OCI-M2 (cell line): ENCODE results near the gene MIA2.
"Not testable (repeated sequence)": the region's sequence is repeated elsewhere in the genome, so short reads cannot be mapped to it uniquely, and the experiment has no call there.

Experiments
- DNase-seq: peaks from one replicate; lab custom pipeline; 2025; ENCODE audit not compliant: unreplicated experiment; lab: John Stamatoyannopoulos, UW

MIA2 gene

DNA sequence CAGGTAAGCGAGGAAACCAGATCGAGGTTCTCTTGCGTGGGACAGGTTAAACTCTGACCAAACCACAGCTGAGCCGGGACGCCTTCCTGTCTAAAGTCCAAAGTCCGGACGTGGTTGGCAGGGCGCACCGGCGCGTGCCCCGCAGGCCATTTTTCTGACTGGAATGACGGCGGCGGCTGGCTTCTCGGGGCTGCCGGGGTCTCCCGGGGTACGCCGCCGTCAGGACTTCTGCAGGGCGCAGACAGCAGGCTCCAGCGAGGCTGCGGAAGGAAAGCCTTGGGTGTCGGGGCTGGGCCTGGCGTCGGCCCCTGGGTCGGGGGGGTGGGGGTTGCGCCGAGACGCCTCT lies 32.8 kb downstream of the MIA2 start:
- DNase-seq, result no peak

DNA sequence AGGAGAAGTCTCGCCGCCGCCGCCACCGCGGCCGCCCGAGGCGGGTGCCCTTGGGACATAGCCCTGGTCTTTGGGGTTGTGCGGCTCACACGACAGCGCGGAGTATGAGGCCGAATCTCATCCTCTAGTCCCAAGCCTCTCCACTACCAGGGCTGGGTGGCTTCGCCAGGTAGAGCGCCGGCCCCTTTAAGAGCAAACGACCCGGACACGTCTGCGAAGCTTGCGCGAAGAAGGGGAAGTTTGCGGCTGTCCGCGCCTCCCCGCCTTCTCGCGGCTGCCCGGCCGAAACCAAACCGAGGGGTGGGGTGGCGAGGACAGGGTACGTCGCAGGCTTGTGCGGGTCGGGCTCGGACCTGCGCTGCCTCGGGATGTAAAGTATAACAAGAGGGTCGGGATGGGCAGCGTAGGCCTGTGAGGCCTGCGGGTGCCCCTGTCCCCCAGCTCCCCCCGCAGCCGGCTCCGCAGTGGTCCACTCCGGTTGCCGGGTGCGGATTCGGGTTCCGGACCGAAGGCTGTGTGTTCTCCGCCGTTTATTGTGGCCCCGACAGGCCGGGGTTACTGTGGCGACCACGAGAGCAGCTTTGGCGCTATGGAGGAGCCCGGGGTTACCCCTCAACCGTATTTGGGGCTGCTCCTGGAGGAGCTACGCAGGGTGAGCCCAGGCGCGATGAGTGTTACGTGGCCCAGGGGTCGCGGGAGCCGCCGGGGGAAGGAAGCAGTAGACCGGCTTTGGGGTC lies 33.3 kb downstream of the MIA2 start:
- DNase-seq, result peak; percentile 65

DNA sequence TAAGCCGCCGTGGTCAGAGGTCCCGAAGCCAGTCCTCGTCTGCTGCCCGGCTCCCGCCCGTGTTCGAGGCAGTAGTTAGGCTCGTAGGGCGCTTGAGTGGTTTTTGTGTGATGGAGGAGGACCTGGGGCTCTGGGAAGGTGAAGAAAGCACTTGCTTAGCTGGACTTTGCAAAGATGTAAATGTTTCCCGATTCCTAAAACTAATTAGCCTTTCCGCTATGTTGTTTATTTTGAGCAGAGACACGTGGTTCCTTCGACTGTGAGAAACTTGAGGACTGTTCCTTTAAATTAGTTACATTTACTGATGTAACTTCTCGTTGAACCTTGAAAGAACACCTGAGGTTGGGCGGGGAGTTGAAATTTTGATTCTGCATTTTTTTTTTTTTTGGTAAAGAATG lies 33.9 kb downstream of the MIA2 start:
- no peak for DNase-seq

DNA sequence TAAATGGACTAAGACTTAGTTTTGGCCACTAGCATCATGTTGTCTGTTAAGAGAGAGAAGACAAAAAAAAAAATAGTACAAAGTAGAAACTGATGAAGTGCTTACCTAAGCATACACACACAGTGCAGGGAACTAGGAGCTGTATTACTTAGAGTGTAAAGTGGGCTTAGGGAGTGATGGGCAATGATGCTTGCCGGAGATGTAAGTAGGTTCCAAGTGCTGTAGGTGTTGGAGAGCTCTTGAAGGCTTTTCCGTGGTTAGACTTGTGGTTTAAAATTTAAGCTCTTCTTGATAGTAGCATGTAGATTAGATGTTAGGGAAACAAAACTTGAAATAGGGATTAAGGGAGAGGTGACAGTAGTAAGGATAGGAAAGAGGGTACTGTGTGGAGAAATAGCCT lies 34.7 kb downstream of the MIA2 start:
- DNase-seq, result no peak

DNA sequence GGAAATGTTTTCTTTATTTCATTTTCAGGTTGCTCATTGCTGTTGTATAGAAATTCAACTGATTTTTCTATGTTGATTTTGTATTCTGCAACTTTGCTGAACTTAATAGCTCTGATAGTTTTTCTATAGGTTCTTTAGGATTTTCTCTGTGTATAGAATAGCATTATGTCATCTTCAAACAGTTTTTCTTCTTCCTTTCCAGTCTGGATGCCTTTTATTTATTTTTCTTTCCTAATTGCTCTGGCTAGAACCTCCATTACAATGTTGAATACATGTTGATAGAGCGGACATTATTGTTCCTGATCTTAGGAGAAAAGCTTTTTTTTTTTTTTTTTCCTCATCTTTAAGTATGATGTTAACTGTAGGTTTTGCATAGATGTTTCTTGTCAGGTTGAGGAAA lies 39.2 kb downstream of the MIA2 start:
- DNase-seq, result no peak

DNA sequence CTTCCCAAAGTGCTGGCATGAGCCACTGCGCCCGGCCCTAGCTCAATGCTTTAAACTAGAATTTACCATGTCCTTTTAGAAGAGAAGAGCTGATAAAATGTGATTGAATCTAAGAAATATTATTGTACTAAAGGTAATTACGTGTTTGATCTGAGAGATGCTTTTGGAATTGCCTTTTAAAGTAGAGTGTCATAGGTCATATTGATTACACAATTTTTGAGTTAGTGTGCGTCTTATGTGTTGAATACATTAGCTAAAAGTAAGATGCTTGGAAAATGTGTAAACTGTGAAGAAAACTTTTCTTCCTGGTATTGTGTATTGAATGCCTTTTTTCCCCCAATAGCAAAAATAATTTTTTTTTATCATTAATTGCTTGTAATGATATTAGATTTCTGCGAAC lies 41.7 kb downstream of the MIA2 start:
- no peak for DNase-seq

DNA sequence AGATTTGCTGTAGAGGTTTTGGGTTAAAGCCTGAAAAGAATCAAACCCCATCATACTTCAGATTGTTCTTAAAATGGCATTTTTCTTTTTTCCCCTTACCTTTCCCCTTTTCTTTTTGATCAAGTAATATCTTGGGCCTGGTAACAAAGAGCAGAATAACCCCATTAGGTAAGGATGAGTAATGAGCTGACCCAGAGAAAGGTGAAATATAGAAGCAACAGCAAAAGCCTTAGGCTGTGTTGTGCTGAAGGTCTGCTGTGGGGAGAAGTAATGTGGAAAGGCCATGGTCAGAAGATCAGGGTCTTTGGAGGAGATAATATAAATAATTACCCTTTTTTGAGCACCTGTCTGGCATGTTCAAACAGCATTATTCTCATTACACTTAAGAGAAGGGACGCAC lies 42.3 kb downstream of the MIA2 start:
- no peak for DNase-seq

DNA sequence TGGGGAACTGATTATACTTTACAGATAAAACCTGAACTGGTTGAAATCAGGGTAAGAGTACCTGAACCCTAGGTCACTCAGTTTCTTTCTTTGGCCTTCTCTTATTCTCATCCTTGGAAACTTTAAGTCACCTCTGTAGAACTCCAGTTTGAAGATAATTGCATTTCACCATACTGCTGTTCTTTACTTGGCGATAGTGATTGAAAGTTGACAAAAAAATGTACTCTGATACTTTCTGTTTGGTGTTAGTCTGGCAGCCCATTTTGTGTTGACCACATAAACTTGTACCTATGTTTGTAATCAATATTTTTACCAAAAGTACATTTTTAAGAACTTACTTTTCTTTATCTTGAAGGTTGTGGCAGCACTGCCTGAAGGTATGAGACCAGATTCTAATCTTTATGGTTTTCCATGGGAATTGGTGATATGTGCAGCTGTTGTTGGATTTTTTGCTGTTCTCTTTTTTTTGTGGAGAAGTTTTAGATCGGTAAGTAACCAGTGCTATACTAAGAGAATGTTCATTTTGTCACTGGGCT lies 42.9 kb downstream of the MIA2 start:
- no peak for DNase-seq

DNA sequence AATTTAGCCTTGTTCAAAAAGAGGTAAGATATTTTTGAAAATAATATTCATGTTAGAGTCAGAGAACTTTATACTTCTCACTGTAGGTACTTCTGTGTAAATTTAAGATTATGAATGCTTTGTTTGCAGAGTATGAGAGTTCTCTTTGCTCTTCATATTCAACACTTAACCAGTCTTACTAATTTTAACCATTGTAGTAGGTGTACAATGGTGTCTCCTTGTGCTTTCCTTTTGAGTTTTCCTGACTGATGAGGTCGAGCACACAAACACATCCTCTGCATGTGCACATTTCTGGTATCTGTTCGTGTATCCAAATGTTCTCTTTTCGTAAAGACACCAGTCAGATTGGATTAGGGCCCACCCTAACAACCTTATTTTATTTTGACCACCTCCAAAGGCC lies 45.8 kb downstream of the MIA2 start:
- no peak for DNase-seq

DNA sequence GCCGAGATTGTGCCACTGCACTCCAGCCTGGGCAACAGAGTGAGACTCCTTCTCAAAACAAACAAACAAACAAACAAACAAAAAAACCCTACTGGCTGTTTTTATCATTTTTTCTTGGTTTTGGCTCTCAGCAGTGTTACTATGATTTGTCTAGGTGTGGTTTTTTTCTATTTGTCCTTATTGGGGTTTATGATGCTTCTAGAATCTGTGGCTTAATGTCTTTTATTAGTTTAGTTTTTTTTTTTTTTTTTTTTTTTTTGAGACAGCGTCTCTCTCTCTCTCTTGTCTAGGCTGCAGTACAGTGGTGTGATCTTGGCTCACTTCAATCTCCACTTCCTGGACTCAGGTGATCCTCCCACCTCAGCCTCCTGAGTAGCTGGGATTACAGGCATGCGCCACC lies 47.0 kb downstream of the MIA2 start:
- not testable (repeated sequence) for DNase-seq

DNA sequence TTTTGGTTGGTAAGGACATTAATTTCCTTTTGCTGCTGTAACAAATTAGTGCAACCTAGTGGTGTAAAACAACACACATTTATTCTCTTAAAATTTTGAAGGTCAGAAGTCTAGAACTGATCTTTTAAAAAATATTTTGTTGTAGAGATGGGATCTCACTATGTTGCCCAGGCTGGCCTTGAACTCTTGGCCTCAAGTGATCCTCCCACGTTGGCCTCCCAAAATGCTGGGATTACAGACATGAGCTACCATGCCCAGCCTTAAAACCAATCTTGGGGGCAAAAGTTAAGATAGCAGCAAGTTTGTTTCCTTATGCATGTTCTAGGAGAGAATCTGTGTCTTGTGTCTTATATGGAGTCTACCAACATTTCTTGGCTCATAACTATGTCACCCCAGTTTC lies 55.8 kb downstream of the MIA2 start:
- no peak for DNase-seq

DNA sequence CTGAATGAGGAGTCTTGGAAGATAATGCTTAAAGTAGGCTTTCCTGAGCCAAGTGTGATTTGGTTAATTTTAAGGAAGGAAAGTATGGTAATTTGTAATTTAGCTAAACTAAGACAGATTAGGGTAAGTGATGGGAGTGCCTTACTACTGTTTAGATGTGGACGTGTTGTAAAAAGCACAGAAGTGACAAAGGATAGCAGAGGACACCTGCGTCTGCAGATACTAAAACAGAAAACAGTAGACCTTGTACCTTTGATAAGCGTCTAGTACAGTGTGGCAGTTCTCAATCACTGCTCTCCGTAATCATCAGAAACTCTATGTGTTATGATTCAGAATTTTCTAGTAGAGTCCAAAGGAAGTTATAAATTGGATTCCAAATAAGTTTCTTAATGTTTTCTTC lies 58.0 kb downstream of the MIA2 start:
- no peak for DNase-seq

DNA sequence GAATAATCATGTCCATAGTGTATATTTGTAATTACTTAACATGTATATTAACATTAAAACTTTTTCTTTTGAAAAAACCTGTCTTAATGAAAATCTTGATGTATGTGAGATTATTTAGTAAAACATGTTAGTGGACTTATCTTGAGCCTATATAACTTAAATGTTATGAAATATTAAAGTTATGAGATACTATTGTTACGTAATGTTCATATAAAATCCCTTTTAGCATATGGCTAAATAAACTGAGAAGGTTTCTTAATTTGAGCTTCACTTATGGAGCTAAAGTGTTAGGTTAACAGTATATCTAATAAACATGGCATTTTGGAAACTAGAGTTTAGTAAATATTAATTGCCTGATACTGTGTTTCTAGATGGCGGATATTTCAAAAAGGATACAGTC lies 59.9 kb downstream of the MIA2 start:
- DNase-seq, result no peak

DNA sequence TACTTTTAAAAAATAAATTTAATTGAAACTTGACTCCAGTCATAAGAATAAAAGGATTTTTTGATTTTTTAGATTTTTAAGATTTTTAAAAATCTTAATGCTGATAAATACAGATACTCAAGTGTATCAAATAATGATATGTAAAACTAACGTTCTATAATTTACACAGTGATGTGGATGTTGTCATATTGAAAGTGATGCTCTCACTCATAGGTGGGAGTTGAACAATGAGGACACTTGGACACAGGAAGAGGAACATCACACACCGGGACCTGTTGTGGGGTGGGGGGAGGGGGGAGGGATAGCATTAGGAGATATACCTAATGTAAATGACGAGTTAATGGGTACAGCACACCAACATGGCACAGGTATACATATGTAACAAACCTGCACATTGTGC lies 66.7 kb downstream of the MIA2 start:
- not testable (repeated sequence) for DNase-seq

DNA sequence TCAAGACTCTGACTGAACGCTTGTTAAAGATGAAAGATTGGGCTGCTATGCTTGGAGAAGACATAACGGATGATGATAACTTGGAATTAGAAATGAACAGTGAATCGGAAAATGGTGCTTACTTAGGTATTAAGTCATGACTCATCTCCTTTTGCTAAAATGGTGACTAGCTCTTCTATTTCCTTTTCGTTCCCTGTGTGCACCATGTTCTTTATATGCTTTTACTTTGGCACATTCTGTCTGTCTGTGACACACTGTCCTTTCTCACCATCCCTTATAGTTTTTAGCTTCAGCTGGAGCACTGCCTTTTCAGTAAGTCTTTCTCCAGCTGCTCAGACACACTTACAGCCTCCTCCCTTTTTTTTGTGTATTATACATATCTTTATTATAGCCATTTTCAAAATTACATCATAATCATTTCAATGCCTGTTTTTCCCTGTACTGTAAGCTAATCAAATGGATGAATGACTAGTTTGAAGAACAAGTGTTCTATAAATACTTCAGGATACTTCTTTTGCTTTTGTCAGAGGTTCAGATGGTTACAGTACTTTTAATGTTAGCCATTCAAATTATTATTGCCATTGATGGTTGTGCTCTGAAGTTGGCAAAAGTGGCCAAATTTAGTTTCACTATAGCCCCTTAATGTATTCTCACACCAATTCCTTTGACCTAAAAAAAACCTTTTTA lies 68.6 kb downstream of the MIA2 start:
- DNase-seq, result no peak

DNA sequence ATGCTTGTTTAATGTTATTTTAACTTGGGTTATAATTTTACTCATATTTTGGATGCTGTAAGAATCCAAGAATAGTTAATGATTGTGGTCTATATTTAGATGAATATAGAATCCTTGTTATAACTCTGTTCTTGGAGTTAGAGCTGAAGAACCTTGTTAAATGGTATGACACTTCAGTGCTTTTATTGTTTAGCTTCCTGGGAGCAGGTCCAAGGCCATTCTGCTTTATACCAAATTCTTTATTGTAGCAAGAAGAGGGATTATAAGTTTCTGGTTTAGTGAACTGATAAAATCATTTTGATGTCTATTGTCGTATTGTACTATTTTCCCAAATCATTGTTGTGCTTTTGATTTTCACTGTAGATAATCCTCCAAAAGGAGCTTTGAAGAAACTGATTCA lies 69.4 kb downstream of the MIA2 start:
- no peak for DNase-seq

DNA sequence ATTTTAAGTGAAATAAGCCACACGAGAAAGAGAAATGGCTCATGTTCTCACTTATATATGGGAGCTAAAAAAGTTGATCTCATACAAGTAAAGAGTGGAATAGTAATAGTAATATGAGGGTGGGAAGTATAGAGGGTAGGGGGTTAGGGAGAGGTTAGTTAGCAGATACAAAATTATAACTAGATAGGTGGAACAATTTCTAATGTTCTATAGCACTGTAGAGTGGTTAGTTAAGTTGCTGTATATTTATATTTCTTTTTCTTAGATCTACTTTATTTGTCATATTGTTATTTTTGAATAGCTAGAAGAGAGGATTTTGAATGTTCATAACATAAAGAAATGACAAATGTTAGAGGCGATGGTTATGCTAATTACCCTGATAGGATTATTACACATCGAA lies 74.1 kb downstream of the MIA2 start:
- no peak for DNase-seq

DNA sequence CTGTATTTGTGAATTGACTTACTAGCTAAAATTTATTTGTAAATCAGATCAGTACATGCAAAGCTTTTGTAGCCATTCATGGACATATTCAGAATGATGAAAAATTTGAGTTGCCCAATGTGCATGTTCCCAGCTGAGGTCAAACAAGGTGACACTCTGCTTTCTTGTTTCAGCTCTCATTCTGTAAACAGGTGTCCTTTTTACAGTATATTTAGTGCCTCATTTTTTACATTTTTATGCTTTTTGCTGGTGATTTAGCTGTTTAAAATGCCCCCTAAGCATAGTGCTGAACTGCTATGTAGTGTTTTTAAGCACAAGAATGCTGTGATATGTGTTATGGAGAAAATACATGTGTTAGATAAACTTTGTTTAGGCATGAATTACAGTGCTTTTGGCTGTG lies 76.3 kb downstream of the MIA2 start:
- DNase-seq, result no peak

DNA sequence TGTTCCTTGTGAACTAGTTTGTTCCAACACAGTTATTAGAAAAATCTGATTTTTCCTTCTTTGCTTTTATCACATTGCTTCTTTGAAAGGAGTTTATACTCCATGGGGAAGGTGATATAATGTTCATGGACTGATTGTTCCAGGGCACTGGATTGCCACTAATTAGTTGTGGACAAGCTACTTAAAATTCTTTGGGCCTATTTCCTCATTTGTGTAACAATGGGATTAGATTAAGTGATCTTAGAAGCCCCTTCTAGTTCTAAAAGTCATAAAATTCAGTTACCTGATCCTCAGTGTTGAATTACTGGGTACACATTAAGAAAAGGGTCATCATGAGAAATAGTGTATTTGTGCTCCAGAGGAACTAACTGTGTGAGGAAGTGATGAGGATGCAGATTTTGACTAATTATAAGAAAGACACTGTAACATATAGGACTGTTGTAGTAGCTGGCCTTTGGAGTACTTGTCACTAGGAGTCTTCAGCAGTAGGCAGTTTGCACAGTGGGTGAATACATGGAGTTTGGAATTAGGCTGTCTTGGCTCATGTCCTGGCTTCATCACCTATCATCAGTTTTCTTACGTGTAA lies 82.2 kb downstream of the MIA2 start:
- DNase-seq, result no peak

DNA sequence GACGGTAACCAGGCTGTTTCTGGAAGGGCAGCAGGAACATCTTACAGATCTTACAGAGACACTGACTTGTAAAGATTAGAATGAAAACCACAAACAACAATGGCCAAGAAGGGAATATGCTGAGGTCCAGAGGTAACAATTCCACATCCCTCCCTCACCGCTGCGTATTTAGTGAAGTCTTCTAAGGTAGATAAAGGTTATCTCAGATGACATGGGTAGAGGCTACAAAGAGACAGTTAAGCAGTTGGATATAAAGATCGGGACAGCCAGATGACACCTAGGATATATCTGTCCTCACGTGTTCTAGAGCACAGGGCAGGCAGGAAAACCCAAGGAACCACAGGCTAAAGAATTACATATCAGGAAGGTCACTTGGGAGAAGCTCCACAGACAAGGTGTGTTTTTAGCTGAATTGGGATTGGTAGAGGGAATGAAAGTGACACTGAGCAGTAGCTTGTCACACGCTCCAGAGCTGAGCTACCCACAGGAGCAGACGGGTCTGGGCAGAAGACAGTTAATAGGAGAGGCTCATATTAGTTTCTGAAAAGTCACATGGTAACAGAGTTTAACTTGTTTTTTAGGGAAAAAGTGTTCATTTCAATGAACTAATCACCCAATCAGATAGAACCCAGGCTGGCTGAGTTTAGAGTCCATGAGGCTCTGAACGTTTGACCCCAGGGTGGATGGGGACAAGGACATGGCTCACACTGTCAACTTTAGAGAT lies 83.3 kb downstream of the MIA2 start:
- no peak for DNase-seq

DNA sequence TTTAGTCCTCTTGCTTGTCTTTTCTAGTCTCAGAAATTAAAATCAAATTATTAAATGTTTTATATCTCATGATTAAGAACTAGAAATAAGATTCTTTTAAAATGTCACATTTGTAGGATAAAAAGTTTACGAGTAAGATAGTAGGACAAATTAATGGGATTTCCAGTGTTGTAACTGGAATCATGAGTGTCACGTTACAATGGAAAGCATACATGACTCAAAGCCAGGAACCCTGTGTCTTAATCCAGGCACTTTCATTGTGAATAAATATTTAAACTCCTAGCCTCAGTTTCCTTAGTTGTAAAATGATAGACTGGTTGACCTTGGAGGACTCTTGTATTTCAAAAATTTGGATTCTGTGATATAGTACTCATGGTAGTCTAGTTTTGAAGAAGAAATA lies 84.9 kb downstream of the MIA2 start:
- no peak for DNase-seq

DNA sequence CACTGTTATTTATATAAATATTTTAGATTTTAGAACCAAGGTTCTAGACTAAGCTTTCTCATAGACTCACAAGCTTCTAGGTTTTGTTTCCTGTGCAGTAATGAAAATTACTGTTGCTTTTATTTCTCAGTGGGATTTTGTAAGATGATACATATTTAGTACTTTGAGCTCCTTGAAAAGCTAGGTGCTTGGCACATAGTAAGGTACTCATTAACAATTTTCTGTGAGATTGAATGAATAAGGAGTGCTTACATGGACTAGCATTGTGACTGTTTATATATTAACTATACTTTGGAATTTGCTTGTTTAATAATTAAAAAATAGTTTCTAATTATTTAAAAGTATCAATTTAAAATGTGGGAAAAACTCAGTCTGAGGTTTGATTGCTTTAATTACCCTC lies 85.7 kb downstream of the MIA2 start:
- no peak for DNase-seq
